GM18502 (cell line): ENCODE measurements around the gene CD2AP.
A peak's percentile ranks its signal among the peaks of the same experiment; 100 is the strongest.
"Not testable (repeated sequence)": the region's sequence is repeated elsewhere in the genome, so short reads cannot be mapped to it uniquely, and the experiment has no call there.

Experiments
- ATAC-seq: cut with Tn5 transposase; IDR thresholded peaks from one replicate; pipeline ENCODE4 v1.9.1; 2021; ENCODE audit warnings: mild to moderate bottlenecking; ENCODE audit not compliant: unreplicated experiment, poor library complexity

The CD2AP gene

GRCh38 chr6:47553243-47553642 is 75.7 kb downstream of the CD2AP start:
- not testable (repeated sequence) for ATAC-seq

GRCh38 chr6:47556459-47556858 is 78.9 kb downstream of the CD2AP start:
- ATAC-seq: not testable (repeated sequence)

- no peak for ATAC-seq
These were observed 85.6 kb downstream of the CD2AP start for GRCh38 chr6:47563162-47563561.

GRCh38 chr6:47566602-47567001 is 89.0 kb downstream of the CD2AP start:
- not testable (repeated sequence) for ATAC-seq

- no peak for ATAC-seq
These were observed 90.0 kb downstream of the CD2AP start for GRCh38 chr6:47567586-47567985.

- ATAC-seq: no peak
These were observed 93.9 kb downstream of the CD2AP start for GRCh38 chr6:47571488-47571887.

- no peak for ATAC-seq
These were observed 95.5 kb downstream of the CD2AP start for GRCh38 chr6:47573109-47573508.

GRCh38 chr6:47574789-47575188 is 97.2 kb downstream of the CD2AP start:
- ATAC-seq: no peak

GRCh38 chr6:47579040-47579439 is 101.5 kb downstream of the CD2AP start:
- ATAC-seq: no peak

GRCh38 chr6:47581591-47581990 is 104.0 kb downstream of the CD2AP start:
- ATAC-seq: no peak

- no peak for ATAC-seq
These were observed 109.9 kb downstream of the CD2AP start for GRCh38 chr6:47587493-47587892.

- ATAC-seq: no peak
These were observed 114.7 kb downstream of the CD2AP start for GRCh38 chr6:47592131-47592840.

- no peak for ATAC-seq
These were observed 116.4 kb downstream of the CD2AP start for GRCh38 chr6:47593979-47594378.

GRCh38 chr6:47595785-47596184 is 118.2 kb downstream of the CD2AP start:
- ATAC-seq: no peak

- no peak for ATAC-seq
These were observed 120.8 kb downstream of the CD2AP start for GRCh38 chr6:47598367-47598766.

GRCh38 chr6:47599512-47599911 is 121.9 kb downstream of the CD2AP start:
- ATAC-seq: peak; percentile 77

GRCh38 chr6:47603227-47603626 is 125.6 kb downstream of the CD2AP start:
- no peak for ATAC-seq

GRCh38 chr6:47603995-47604394 is 126.4 kb downstream of the CD2AP start:
- ATAC-seq: no peak

GRCh38 chr6:47621838-47622449 is 144.4 kb downstream of the CD2AP start:
- ATAC-seq: no peak

- no peak for ATAC-seq
These were observed 149.2 kb downstream of the CD2AP start for GRCh38 chr6:47626782-47627181.

GRCh38 chr6:47628448-47629272 is 151.1 kb downstream of the CD2AP start:
- ATAC-seq: no peak
